WERI-Rb-1 (cell line): ENCODE results near the gene KDM8.

Experiments
- DNase-seq: peaks from one replicate; pipeline ENCODE4 v3.0.0-alpha.2; 2020
- H3K27ac ChIP-seq: fragments of 250-450 bp; sonication (Bioruptor Pico); 2 replicates; pipeline ENCODE4 v1.5.1; 2020; ENCODE audit warnings: mild to moderate bottlenecking, moderate library complexity
- H3K27me3 ChIP-seq: fragments of 250-450 bp; sonication (Bioruptor Pico); 2 replicates; pipeline ENCODE4 v1.5.1; 2021; ENCODE audit warnings: mild to moderate bottlenecking, low read depth, moderate library complexity; ENCODE audit not compliant: insufficient read depth, severe bottlenecking
- H3K36me3 ChIP-seq: fragments of 250-450 bp; sonication (Bioruptor Pico); 2 replicates; pipeline ENCODE4 v1.5.1; 2020; ENCODE audit warnings: mild to moderate bottlenecking, moderate library complexity
- H3K4me3 ChIP-seq: 2 replicates; pipeline ENCODE4 v1.5.1; 2011; ENCODE audit warnings: low read depth, mild to moderate bottlenecking, control low read depth, low read length
- H3K9me3 ChIP-seq: fragments of 250-450 bp; sonication (Bioruptor Pico); 2 replicates; pipeline ENCODE4 v1.5.1; 2021; ENCODE audit warnings: mild to moderate bottlenecking, moderate library complexity; ENCODE audit not compliant: severe bottlenecking
- CTCF ChIP-seq: IDR thresholded peaks from 2 replicates; pipeline ENCODE4 v1.5.1; 2011; ENCODE audit warnings: low read depth, mild to moderate bottlenecking, control low read depth, inconsistent platforms, low read length

The KDM8 gene

DNA sequence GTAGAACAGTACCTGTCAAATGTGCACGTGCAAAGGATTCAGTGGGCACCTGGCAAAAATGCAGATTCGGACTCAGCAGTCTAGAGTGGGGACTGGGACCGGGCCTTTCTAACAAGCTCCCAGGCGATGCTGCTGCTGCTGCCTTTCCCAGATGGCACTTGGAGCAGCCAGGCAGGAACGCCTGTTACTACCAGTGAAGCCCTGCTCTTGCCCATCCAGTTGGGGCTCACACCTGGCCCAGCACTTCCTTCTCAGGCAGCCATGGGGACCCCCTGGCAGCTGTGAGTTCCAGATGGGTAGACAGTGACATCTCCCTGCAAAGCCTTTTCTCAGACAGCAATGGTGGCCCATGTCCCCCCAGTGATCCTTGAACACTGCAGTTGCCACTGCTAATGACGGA, 30.4 kb downstream of the KDM8 start:
- H3K27ac ChIP-seq, result no peak overlapping the region
- H3K27me3 ChIP-seq, result no peaks in the 10 kb centered on the region
- TF ChIP-seq CTCF, result no peak
- no peak for DNase-seq
- H3K4me3 ChIP-seq, result no peak overlapping the region
- no peaks in the 10 kb centered on the region; the same call in 1 of the 2 replicates for H3K36me3 ChIP-seq
- no peaks in the 10 kb centered on the region for H3K9me3 ChIP-seq

- H3K9me3 ChIP-seq, result no peaks in the 10 kb centered on the region
- no peak for DNase-seq
- no peak overlapping the region for H3K4me3 ChIP-seq
- no peaks in the 10 kb centered on the region for H3K27me3 ChIP-seq
- H3K36me3 ChIP-seq, result no peaks in the 10 kb centered on the region; the same call in 1 of the 2 replicates
- no peak overlapping the region for H3K27ac ChIP-seq
- TF ChIP-seq CTCF, result no peak
Measured at GRCh38 chr16:27234171-27234570, 30.8 kb downstream of the KDM8 start.

GRCh38 chr16:27234603-27235002, 31.3 kb downstream of the KDM8 start:
- no peak for TF ChIP-seq CTCF
- Histone ChIP-seq H3K27ac (no peak overlapping the region; the same call in 1 of the 2 replicates), H3K27me3 (no peaks in the 10 kb centered on the region), H3K9me3 (no peaks in the 10 kb centered on the region), H3K36me3 (no peaks in the 10 kb centered on the region; the same call in 1 of the 2 replicates), H3K4me3 (no peak overlapping the region)
- DNase-seq, result no peak

DNA sequence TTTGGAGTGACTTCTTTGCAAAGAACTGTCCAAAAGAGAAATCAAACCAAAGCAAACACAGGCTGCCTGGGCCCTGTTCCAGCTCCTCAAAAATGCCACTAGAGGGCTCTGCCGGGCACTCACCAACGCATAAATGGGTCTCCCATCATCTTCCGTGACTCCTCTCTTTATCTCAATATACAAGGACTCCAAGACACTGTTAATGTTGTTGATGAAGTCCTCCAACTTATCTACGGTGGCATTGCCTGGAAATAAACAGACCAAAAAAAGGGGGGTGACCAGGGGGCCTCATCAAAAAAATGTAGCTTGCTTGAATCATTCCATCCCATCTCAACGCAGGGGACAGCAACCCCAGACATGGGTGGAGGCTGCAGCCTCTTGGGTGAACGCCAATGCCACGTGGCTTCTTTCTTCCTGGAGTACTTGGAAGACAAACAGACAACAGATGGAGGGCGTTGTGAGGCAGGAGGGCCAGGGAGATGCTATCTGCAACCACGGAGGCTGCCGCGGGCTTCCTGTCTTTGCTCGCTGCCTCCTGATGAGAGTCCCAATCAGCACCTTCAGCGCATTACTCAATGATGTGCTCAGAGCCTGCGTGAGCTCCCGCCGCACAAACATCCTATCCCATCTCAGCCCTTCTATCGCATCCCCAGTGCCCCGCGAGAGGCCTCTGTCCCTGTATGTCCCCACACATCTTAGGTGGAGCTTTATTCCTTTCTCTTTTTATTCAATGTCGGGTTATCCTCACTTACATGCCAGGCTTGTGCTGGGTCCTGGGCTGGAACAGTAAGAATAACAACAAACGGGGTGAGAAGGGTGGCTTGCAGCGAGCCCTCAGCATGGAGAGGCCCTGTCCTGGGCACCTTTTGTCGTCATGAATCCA, 32.0 kb downstream of the KDM8 start:
- Histone ChIP-seq H3K36me3 (no peaks in the 10 kb centered on the region; the same call in 1 of the 2 replicates), H3K27me3 (no peaks in the 10 kb centered on the region), H3K27ac (peak overlapping the region; percentile 28), H3K9me3 (no peaks in the 10 kb centered on the region), H3K4me3 (no peak overlapping the region)
- DNase-seq, result peak; percentile 57
- peak; percentile 86 for TF ChIP-seq CTCF

DNA sequence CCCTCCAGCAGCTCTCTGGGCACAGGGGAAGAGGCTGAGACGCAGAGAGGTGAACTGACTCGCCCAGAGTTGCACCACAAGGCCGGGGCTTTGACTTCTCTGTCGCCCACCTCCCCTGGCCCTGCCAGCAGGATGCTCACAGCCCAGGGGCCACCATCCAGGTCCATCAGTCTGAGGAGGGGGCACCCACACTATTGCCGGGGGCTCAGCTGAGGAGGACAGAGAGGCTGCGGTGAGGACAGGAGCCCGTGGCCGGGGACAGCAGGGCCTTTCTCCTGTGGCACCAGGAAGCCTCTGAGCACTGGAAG, 32.6 kb downstream of the KDM8 start:
- no peak overlapping the region for H3K4me3 ChIP-seq
- no peak overlapping the region; the same call in 1 of the 2 replicates for H3K27ac ChIP-seq
- TF ChIP-seq CTCF, result no peak
- no peaks in the 10 kb centered on the region for H3K27me3 ChIP-seq
- DNase-seq, result no peak
- H3K36me3 ChIP-seq, result no peaks in the 10 kb centered on the region; the same call in 1 of the 2 replicates
- no peaks in the 10 kb centered on the region for H3K9me3 ChIP-seq
